HS-27A (cell line): Measurements from ENCODE around the gene TTC28.

Experiments used
- DNase-seq: peaks from one replicate; pipeline ENCODE4 v3.0.0-alpha.2; 2012; ENCODE audit warnings: low read depth, missing footprints

TTC28 gene

DNA sequence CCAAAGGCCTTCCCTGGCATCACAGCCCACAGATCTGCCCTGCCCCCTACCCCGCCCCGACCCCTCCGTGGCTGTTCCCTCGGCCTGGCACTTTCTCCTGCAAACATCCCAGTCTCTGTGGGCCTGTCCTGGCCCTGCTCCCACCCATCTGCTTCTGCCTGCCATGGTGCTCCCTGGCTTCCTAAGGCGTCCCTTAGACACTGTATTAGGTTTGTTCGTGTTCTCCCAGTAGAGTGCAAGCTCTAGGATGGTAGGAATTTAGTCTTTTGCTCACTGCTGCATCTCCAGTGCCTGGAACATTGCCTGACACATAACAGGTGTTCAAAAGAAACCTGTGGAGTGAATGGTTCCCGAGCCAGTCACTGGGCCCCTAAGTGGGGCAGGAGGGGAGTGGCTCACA is 690.9 kb downstream of the TTC28 start:
- no peak for DNase-seq

DNA sequence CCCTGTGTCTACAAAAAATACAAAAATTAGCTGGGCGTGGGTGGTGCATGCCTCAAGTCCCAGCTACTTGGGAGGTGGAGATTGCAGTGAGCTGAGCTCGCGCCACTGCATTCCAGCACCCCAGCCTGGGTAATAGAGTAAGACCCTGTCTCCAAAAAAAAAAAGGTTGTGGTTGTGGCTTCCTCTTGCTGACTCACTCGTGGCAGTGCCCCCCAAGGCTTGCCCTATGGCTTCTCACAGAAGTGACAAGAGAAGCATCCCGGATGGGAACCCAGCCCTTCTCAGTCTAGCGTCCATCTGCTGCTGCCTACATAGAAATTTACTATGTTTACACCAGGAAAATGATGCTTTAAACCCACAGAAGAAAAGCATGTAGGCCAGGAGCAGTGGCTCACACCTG is 692.1 kb downstream of the TTC28 start:
- peak; percentile 75 for DNase-seq

DNA sequence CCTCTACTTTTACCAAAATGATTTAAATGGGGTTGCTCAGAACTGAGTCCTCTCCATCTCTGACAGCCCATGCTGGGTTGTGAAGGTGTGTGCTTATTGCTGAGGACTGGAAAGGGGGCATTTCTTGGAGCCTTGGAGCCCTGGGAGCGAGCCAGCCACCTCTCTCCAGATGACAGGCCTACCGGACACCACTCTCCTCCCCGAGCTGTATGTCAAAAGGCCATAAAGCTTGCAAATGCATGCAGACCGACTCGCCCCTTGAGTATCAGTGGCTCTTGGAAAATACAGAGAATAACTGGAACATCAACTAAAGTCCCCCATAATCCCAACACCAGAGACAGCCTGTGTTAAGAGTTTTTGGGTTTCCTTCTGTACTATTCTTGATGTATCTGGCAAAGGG is 692.7 kb downstream of the TTC28 start:
- no peak for DNase-seq

DNA sequence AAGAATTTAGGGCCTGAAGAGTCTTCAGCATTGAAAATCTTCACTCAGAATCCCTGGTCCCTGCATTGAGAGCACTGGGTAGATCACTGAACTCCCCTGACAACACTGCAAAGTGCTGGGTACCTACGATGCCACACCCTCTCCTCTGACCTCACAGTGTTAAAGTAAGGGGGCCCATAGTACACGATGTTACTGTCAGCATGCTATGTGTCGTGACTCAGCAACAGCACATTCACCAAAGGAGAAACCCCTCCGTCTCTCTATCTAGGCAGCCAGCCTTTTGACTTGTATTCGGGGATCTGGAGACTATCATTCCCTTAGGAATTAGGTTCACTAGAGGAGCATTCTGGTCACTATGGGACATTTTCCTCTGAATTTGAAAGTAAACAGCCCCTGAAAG is 693.2 kb downstream of the TTC28 start:
- DNase-seq: no peak

DNA sequence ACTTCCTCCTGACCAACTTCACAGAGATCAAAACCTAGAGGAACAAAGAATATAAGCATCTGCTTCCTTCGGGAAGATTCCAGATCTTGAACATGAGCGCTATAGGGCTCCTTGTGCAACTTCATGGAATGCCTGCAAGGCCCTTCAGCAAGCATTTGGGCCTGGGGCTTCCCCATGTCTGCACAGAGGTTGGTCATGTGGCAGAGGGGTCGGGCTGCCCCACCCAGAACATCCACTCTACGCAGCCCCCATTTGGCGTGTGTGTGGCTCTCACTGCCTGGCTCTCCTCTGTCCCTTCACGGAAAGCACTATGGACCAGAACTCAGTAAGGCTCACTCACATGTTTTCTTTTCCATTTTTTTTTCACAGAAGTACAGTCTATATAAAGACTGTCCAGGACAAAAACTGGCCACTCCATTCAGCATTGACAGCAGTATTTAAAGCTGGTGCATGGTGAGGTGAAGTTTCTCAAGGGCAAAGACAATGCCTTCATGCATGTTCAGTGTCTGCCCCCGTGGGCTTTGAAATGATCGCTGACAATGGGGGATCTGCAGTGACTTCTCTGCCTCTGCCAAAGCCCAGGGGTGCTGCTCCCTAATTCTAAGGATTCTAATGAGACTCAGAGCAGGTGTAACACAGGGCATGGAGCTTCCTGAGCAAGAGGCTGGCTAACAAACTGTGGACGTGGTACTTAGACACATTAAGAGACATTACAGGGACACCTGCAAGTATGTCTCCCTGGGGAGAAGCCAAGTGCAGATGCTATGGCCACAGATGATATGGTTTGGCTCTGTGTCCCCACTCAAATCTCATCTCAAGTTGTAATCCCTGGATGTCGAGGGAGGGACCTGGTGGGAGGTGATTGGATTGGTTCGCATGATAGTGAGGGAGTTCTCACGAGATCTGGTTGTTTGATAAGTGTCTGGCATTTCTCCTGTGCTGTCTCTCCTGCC is 694.0 kb downstream of the TTC28 start:
- DNase-seq: no peak

DNA sequence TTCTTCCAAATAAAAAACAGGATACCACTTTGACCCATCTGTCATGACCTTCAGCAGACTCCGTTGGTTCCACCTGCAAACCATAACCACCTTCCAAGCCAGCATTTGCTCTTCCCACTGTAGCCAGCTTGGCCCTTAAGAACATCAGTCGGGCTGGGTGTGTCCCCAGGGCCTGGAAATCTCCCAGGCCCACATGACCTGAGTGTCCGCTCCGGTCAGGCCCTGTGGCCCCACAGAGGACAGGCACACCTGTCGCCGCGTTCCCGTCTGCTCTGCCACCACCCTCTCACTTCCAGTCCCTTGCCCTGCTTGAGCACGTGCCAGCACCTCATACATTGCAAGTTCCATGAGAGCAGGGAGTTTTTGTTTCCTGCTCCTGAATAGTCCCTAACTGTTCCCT is 694.9 kb downstream of the TTC28 start:
- no peak for DNase-seq

DNA sequence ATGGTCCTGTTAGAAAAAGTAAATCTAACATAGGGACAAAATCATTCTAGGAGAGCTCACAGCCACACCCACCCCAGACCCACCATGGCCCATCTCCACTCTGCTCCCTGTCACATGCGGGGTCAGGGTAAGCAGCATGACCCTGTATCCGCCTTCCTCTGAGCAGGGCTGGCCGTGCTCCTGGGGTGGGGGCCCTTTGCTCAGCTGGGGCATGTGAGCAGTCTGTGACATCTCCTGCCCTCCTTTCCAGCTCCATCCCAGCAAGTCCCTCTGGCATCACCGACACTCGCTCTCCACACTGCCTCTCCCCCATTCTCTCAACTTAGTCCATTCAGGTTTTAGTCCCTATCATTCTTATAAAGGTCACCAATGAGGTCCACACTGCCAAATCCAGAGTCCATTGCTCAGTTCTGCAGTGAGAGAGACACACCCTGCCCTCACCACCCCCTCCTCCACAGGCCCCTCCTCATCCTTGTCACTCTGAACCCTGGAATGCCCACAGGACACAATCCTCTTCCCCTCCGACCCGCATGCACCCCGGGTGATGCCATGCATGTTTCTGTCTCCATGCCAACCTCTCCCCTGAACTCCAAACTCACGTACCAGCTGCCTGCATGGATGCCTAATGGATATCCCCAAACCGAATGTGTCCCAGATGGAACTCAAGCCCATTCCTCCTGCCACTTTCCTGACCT is 695.5 kb downstream of the TTC28 start:
- DNase-seq: no peak

DNA sequence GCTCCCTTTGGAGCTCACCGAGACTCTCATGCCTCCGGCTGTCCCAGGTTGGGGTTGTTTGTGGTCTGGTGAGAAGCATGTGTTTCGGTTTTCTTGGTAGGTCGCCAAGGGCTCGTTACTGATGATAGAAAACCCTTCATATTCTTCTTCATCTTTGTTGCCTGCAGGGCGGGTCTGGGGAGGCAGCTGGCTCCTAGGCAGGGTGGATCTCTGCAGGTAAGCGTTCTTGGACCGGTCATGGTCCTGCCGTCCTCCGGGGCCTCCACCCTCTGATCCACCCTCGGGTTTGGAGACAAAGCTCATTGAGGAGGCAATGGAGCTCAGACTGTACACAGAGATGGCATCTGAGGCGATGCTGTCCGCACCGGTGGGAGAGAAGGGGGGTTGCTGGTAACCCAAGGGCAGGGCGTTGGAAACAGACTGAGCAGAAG is 696.3 kb downstream of the TTC28 start:
- DNase-seq: no peak

DNA sequence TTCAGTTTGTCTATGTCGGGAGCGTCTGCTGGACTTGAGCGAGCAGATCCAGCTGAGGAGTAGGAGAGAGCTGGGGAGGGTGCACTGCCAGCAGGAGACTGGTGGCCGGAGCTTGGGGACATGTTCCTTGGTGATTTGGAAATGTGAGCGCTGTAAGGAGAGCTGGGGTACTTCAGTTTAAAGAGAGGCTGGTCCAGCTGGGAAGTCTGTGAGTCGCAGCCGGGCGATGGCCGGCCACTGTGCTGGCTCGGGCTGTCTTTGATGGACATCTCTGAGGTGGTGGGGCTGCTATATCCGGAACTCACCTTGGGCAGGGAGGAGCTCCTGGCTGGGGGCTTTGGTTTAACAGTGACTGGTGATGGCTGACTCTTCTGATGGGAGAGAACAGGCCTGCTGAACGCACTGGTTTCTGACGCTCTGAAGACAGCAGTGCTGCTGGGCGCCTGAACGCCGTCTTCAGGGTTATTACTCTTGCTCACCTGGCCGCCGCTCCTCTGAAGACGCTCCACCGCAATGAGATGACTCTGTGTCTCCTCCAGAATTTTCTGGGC is 696.9 kb downstream of the TTC28 start:
- DNase-seq: no peak

DNA sequence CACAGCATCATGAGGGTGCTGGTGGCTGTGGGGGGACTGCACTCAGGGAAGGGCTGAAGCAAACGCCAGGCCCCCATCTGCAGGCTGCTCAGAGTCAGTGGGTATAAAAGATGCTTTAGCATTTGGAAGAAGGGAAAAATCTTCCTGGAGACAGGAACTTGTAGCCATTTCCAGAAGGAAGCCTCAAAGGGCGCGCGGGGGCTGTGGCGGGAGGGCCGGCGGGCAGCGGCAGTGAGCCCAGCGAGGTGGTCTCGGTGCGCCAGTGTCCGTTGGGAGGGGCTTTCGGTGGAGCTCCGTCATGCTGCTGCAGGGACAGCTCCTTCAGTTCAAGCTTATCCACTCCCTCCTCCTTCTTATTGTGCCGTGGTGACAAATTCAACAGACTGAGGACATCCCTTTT is 697.5 kb downstream of the TTC28 start:
- DNase-seq: no peak

DNA sequence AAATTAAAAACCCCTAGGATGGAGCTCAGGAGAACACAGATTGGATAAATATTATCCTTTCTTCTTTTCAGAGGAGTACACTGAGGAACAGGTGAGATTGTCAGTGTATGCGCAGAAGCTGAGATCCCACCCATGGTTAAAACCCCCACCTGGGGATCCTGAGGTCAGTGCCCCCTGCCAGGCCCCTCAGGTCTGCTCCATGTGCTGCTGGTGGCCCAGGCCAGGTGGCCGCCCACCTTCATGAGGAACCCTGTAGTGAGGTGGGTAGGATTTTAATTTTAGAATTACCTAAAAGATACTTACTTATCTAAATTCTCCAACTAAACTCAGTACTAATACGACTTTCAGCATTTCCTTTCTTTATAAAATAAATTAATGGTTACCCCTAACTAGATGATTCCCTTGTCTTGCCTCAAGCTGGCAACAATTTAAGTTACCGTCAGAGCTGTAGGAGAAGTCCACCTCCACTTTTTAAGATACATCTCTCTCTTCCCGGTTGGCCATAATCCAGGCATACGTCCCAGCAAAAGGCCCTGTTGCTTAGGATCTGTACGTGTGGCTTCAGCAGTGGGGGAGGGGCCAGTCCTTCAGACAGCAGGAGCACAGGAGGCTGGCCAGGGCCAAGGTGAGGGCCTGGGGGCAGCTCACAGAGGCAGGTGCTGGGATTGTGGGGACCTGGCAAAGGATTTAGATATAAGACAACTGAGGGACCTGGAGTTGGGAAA is 699.1 kb downstream of the TTC28 start:
- DNase-seq: no peak

DNA sequence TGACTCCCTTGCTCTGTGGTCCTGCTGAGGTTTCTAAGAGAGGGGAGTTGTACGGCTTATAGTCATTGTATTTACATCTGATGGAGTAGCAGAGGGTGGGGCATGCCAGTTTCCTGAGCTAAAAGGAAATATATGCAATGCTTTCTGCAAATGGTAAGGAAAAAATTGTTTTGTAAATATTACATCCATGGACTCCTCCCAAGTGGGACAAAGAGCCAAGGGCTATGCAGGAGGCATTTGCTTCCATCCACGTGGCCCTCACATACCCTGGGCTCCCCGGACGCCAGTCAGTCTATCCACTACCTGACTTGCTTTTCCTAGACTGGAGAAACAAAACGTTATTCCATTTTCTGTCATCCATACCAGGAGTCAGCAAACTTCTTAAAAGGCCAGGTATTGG is 700.8 kb downstream of the TTC28 start:
- no peak for DNase-seq

DNA sequence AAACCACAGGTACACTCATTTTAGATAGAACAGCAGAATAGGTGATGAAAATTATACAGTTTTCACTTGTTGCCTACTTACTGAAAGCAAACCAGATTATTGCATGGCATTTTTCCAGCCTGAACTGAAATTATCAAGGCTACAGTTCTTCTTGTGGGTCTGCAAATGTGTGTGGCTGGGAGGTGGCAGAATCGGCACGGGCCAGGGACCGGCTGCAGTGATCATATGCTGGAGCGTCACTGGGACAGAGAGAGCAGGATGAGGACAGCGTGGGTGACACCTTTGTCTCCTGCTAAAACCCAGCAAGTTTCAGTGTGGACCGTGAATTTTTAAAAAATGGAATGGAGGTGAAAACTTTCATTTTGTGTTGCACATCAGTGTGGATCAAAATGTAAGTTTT is 701.3 kb downstream of the TTC28 start:
- no peak for DNase-seq

DNA sequence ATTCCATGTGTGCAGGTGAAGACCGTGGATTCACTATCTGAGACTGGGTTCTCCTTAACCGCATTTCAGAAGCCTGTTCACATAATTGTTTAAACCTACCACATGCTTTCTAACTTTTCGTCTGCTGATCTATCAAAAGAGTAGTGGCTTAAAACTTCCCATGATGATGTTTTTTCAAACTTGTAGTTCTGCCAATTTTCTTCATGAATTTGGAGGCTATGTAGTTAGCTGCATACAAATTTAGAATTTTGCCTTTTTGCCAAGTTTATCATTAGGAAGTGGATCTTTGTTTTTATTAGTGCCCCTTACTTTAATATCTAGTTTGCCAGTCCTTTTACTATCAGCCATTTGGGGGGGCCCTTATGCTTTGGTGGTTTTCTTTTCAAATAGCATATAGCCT is 703.1 kb downstream of the TTC28 start:
- DNase-seq: no peak

DNA sequence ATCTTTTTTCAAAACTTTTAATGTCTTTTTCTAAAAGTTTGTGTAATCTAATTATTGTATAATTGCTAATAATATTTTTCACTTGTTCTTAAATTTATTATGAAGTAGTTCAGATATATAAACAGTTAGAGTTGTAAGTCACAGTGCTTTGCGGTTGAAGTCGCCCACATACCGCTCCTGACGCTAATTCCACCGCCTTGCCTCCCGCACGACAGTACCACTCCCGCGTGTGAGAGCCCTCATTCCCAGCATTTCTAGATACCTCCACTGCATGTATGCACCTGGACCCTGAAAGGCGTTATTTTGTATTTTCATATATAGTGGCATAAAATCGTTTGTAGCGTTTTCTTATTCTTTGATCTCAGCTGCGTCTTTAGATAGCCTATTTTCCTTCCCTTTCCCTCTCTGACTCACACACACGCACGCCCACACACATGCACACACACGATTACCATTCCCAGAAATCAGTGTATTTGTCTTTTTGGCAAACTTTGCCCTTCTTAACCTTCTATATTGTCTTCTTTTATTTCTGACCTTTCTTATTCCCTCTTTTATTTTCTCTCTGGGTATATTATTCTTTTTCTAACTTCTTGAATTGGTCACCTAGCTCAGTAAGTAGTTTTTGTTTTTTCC is 704.1 kb downstream of the TTC28 start:
- DNase-seq: no peak

DNA sequence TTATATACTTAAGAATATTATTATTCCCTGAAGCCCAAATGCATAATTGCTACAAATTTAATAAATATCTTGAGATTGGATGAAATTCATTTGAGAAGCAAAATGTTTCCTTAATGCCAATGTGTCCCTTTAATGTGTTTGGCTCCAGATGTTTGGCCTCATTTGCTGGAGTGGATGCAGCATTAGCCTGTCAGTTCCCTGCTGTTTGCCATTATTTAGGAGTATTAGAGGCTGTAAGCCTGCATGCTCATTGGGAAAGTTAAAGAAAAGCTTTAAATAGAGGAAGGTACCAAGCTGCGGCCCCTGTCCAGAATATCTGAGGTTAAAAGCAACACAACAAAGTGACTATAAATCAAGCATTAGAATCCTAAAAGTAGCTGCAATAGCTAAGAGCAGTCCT is 705.8 kb downstream of the TTC28 start:
- DNase-seq: no peak

DNA sequence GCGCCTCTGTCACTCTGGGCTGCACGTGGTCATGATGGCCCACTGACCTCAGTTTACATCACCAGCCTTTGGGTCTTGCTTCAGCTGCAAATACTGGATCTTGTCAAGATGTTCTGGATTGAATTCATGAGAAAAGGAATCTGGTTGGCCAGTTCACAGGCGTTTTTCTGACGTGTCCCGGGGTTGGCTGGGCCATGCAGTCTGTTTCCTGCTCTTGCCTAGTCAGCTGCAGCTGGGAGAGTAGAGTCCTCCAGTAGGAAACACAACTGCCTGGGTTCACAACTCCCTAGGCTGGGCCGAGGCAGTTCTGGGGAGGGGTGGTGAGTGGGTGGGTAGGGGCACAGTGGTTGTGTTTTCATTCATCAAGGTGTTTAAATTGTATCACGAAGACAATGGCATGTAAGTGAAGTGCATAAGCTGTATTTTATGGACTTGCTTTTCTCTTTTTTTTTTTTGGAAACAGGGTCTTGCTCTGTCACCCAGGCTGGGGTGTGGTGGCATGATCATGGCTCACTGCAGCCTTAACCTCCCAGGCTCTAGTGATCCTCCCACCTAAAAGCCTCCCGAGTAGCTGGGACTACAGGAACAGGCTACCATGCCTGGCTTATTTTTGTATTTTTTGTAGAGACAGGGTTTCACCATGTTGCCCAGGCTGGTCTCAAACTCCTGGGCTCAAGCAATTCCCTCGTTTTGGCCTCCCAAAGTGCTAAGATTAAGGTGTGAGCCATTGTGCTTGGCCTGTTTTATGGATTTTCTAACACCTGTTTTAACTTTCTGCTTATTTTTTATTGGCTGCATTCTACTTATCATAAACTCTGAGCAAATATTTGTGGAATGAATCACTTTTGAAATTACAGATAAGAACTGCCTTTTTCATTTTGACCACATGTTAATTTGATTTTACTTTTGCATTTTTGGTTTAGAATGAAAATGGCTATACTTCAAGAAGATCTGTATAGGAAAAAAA is 706.6 kb downstream of the TTC28 start:
- DNase-seq: no peak

DNA sequence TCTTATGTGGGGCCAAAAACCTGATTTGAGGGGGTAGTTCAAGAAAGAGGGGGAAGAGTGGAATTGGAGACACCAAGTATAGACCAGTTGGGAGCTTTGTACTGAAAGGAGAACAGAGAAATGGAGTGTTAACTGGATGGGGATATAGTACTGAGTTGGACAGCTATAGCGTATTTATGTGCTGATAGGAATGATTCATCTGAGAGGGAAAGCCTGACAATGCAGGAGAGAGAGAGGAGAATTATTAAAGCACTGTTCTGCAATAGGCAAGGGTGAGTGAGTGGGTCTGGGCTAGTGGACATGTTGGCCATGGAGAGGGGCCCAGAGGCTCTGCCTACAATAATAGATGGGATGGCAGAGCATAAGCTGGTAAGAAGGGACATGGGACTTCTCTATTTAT is 707.7 kb downstream of the TTC28 start:
- no peak for DNase-seq

DNA sequence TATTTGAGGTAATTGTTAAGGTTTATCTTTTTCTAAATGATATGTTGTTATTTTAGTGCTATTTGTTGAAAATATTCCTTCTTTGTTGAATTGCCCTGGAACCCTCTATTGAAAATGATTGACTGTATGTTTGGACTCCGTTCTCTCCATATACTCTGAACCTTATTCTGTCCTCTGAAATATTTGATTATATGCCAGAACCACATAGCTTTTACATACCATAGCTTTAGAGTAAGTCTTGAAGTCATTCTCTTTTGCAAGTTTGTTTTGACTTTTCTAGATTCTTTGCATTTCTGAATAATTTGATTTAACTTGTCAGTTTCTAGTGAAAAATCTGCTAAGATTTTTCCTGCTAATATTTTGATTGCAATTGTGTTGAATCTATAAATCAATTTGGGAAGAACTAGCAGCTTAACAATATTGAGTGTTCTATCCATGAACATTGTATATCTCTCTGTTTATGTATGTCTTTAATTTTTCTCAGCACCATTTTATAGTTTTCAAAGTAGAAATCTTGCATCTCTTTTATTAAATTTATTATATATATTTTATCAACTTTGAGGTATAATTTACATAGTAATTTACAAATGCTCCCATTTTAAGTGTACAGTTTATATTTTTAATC is 708.9 kb downstream of the TTC28 start:
- DNase-seq: no peak
